GM19035 (cell line): ENCODE data around the gene HMGCS2.
"Not testable (repeated sequence)": the region's sequence is repeated elsewhere in the genome, so short reads cannot be mapped to it uniquely, and the experiment has no call there.

Source experiments
- ATAC-seq: cut with Tn5 transposase; IDR thresholded peaks from one replicate; pipeline ENCODE4 v1.9.1; 2021; ENCODE audit not compliant: unreplicated experiment

Gene HMGCS2

DNA sequence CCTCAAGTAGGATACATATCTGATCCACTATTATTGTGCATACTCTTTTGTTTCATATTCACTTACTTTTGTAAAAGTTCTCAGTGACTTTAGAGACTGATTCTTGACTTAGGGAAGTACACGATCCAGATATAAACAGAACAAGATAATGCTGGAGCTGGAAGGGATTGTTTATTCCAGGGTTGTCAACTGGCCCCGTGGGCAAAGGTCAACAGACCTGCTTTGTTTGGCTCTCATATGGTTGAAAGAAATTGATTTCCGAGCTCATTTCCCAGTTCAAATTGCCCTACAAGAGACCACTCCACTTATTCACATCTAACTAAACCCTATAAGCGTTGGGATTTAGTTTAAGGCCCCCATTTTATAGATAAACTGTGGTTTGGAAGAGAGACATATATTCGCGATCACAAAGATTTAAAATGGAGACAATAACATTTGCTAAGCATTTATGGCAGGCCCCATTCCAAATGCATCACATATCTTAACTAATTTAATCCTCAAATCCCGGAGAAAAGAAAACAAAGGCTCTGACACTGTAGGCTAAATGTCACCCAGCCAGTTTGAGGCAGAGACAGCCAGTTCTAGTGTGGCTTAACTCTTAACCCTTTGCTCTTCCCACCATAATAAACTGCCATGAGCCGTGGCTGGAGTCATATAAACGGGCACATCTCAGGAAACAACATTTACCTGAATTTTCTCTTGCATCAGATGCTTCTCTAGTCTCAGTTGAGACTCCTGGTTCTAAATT is 21.9 kb upstream of the HMGCS2 start:
- ATAC-seq: no peak

DNA sequence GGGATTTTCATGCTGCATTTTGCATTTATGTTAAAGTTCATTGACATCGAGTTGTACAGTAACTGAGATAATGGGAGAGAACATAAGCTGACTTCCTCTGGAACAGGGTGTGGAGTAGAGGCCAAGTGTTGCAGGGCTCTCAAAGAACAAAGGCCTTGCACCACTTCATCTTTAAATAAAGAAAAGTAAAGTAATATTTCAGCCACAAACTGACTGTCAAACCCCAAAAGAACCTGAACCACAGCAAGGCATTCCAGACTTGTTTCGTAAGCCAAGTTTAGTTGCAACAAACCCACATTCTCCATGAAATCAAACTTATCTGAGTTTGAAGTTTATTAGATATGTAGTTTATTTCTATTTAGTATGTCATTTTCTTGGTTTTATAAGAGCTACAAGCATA is 19.1 kb upstream of the HMGCS2 start:
- no peak for ATAC-seq

GRCh38 chr1:119786473-119787050 is 17.9 kb upstream of the HMGCS2 start:
- not testable (repeated sequence) for ATAC-seq

GRCh38 chr1:119786046-119786445 is 17.3 kb upstream of the HMGCS2 start:
- ATAC-seq: not testable (repeated sequence)

GRCh38 chr1:119784191-119784781 is 15.6 kb upstream of the HMGCS2 start:
- no peak for ATAC-seq

DNA sequence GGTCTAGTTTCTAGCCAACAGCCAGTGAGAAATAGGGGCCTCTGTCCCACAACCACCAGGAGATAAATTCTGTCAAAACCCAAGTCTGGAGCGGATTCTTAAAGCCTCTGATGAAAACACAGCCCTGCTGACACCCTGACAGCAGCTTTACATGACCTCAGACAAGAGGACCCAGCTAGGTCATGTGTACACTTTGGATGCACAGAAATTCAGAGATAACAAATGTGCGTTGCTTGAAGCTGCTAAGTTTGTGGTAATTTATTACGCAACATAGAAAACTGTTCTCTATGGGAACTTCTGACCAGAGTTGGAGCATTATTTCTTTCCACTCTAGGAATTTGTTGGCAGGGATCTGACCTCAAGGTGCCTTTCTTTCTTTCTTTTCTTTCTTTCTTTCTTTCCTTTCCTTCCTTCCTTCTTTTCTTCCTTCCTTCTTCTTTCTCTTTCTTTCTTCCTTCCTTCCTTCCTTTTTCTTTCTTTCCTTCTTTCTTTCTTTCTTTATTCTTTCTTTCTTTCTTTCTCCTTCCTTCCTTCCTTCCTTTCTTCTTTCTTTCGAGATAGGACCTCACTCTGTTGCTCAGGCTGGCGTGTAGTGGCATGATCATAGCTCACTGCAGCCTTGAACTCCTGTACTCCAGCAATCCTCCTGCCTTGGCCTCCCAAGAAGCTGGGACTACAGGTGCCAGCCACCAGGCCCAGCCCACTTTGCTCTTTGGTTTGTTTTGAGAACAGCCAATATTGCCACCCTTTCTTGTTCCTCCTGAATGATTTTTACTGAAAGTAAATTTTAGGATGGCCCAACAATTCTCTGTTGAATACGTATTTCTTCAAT is 14.9 kb upstream of the HMGCS2 start:
- no peak for ATAC-seq

DNA sequence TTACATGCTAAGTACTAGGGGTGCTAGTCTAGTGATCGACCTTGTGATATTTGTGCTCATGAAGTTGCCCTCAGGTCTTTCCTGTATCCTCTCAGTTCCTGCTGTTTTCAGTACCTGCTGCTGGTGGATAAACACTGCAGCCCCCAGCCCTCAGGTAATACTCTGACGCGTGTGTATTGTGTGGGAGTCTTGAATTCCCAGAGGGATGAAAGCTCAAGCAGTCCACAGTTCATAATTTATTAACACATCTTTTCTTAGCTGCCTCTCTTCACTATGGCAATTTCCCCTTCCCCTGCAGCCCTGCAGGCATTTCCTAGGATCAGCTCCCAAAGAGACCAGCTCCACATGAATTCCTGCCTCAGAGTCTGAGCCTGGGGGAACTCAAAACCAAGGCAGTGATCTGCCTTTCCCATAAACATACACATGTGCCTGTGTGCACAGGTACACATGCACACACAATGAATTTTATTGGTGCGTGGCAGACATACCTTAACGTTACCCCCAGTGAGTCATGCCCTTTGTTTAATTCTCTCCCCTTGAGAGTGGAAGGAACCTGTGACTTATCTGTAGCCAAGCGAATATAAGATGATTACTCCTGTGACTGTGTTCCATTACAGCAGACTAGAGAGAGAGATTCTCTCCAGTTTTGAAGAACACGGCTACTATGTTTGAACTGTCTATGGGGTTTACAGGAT is 14.1 kb upstream of the HMGCS2 start:
- ATAC-seq: no peak

- no peak for ATAC-seq
These were observed 12.9 kb upstream of the HMGCS2 start for GRCh38 chr1:119781434-119782210.

GRCh38 chr1:119779869-119780356 is 11.2 kb upstream of the HMGCS2 start:
- no peak for ATAC-seq

DNA sequence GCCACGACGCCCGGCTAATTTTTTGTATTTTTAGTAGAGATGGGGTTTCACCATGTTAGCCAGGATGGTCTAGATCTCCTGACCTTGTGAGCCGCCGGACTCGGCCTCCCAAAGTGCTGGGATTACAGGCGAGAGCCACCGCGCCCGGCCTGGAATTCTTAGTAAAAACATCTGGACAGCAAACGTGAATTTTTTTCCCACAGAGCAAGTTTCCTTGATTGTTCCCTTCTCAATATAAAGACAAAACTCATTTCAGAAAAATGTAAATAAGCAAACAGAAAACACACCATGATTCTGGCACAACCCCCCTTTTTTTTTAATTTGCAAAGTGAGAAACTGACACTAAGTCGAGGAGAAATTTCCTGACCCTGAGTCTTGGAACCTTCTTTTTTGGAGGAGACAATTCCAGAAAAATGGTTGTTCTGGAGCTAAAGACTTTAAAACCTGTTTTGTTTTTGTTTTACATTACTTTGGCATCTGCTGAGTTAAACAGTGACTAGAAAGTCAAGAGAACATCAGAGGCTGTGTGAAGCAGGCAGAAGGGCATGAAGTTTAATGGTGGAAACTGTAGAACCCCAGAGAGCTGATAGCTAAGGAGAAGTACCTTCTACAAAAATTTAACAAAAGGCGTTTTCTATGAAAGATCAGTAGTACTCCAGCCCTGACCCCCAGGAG is 10.3 kb upstream of the HMGCS2 start:
- no peak for ATAC-seq

DNA sequence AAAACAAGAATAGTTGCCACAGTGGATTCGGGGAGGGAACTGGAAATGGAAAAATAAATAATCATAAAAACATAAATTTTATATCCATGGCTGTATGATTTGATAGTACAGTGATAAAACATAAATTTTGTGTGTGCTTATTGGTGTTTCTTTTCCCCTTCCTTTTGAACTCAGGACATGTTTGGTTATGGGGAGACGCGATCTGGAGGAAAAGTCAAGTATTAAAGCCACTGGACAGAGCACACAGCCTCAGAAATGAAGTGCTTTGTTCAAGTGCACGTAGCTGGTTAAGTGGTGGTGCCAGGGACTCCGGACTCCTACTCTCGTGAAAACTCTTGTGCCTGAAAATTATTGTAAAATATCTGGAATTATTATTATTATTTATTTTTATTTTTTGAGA is 9.7 kb upstream of the HMGCS2 start:
- ATAC-seq: no peak

- no peak for ATAC-seq
These were observed 6.2 kb upstream of the HMGCS2 start for GRCh38 chr1:119774746-119775490.

- no peak for ATAC-seq
These were observed 5.1 kb upstream of the HMGCS2 start for GRCh38 chr1:119773711-119774241.

DNA sequence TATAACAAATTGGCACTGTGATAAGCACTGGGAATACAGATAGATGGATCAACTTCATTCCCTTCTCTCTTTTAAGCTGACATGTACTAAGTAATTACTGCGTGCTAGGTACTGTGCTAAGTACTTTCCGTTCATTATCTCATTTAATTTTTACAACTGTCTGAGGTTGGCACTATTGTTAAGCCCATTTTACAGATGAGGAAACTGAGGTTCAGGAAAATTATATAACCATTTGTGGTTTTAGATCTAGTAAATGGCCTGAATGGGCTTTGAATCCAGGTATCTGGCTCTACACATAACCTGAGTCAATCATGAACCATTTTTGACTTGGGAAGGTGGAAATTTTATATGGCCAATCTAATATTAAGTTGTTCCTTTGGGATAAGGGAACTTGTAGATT is 3.6 kb upstream of the HMGCS2 start:
- no peak for ATAC-seq

DNA sequence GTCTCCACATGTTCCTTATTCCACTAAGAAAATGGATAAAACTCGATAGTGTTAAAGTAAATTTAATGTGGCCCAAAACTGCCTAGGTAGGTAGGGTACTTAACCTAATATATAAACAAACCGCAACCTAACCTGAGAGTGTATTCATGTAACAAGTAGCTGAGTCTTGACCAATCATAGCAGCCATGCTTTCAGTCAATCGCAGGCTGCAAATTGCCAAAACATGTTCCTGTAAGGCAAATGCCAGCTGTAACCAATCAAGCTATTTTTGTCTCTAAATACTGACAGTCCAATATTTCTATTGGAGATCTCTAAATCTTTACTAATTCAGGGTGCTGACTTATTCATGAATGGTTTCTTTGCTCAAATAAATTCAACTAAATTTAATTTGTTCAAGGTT is 3.1 kb upstream of the HMGCS2 start:
- ATAC-seq: no peak

GRCh38 chr1:119771016-119771415 is 2.3 kb upstream of the HMGCS2 start:
- no peak for ATAC-seq

GRCh38 chr1:119767486-119767885 is 1.2 kb downstream of the HMGCS2 start:
- no peak for ATAC-seq

DNA sequence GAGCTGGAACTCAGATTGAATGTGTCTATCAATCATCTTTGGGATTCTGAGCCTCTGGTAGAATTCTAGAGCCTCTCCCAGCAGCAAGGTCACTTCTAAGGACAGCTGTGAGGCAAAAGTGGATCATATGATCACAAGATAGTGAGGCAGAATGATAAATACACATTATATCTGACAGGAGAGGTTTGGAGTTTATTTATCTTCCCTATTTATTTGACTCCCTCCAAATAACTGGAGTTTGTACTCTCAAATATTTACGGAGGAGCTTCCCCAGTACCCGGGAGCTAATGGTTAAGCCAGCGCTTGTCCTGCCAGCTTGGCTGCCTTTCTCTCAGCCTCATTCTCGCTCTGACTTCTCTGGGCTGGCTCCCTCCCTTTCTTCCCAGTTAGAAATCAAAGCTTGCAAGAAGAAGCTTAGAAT is 2.3 kb downstream of the HMGCS2 start:
- no peak for ATAC-seq

- ATAC-seq: no peak
These were observed 4.5 kb downstream of the HMGCS2 start for GRCh38 chr1:119764220-119764619.
